GM23338 (cell line): ENCODE data around the gene RRP9. TPM values are rescaled to one million over a fixed set of nuclear protein-coding genes. Genes with fewer than 3 reads are reported as not detected.

Experiments used
- ATAC-seq: fragments of 200-7000 bp; cut with Tn5 transposase; 3 replicates; pipeline ENCODE4 v1.9.1; 2020
- DNase-seq: peaks from one replicate; pipeline ENCODE4 v3.0.0-alpha.2; 2015; ENCODE audit warnings: low spot score
- H2AFZ ChIP-seq: fragments of 200-600 bp; sonication (generic); 2 replicates; pipeline ENCODE4 v1.8.0; 2016; ENCODE audit warnings: antibody characterized with exemption, mild to moderate bottlenecking, moderate library complexity
- H3F3A ChIP-seq: fragments of 200-600 bp; sonication (generic); replicated peaks from 2 replicates; pipeline ENCODE4 v1.8.0; 2017; ENCODE audit warnings: antibody characterized with exemption, mixed run types, low read depth
- H3K27ac ChIP-seq: fragments of 200-600 bp; sonication (generic); 2 replicates; pipeline ENCODE4 v1.6.1; 2016; ENCODE audit warnings: low read depth
- H3K27me3 ChIP-seq: fragments of 200-600 bp; sonication (generic); 2 replicates; pipeline ENCODE4 v1.8.0; 2016; ENCODE audit warnings: mild to moderate bottlenecking, mixed run types, moderate library complexity; ENCODE audit not compliant: insufficient read depth
- H3K36me3 ChIP-seq: fragments of 200-600 bp; sonication (generic); 2 replicates; pipeline ENCODE4 v1.8.0; 2016; ENCODE audit warnings: mild to moderate bottlenecking; ENCODE audit not compliant: insufficient read depth
- H3K4me1 ChIP-seq: fragments of 200-600 bp; sonication (generic); 2 replicates; pipeline ENCODE4 v1.8.0; 2016; ENCODE audit warnings: mild to moderate bottlenecking, moderate library complexity; ENCODE audit not compliant: insufficient read depth
- H3K4me2 ChIP-seq: fragments of 200-600 bp; sonication (generic); 2 replicates; pipeline ENCODE4 v1.7.1; 2017; ENCODE audit warnings: mixed run types
- H3K4me3 ChIP-seq: fragments of 200-600 bp; sonication (generic); 2 replicates; pipeline ENCODE4 v1.6.1; 2016; ENCODE audit warnings: mixed run types
- H3K79me2 ChIP-seq: fragments of 200-600 bp; sonication (generic); replicated peaks from 2 replicates; pipeline ENCODE4 v1.8.0; 2017; ENCODE audit warnings: mild to moderate bottlenecking; ENCODE audit not compliant: insufficient read depth
- H3K9me2 ChIP-seq: fragments of 200-600 bp; sonication (generic); 2 replicates; pipeline ENCODE4 v1.8.0; 2017; ENCODE audit not compliant: insufficient read depth
- H4K20me1 ChIP-seq: fragments of 200-600 bp; sonication (generic); replicated peaks from 2 replicates; pipeline ENCODE4 v1.8.0; 2017; ENCODE audit warnings: mild to moderate bottlenecking; ENCODE audit not compliant: insufficient read depth
- H3K27ac Mint-ChIP-seq: 2 replicates; pipeline ENCODE4 v1.8.0; 2020; ENCODE audit warnings: inconsistent platforms, mild to moderate bottlenecking, moderate library complexity, mixed read lengths
- H3K27me3 Mint-ChIP-seq: 3 replicates; pipeline ENCODE4 v1.8.0; 2022; ENCODE audit warnings: low read depth, mild to moderate bottlenecking, moderate library complexity, mixed read lengths, inconsistent platforms; ENCODE audit not compliant: insufficient read depth, poor library complexity
- H3K36me3 Mint-ChIP-seq: 3 replicates; pipeline ENCODE4 v1.8.0; 2021; ENCODE audit warnings: low read depth, mild to moderate bottlenecking, inconsistent platforms, moderate library complexity, mixed read lengths
- H3K4me1 Mint-ChIP-seq: 3 replicates; pipeline ENCODE4 v1.8.0; 2020; ENCODE audit warnings: mild to moderate bottlenecking, inconsistent platforms, mixed read lengths
- H3K4me3 Mint-ChIP-seq: 3 replicates; pipeline ENCODE4 v1.8.0; 2021; ENCODE audit warnings: moderate library complexity, mild to moderate bottlenecking, inconsistent platforms, mixed read lengths
- H3K9me3 Mint-ChIP-seq: 3 replicates; pipeline ENCODE4 v1.8.0; 2020; ENCODE audit warnings: moderate library complexity, mild to moderate bottlenecking, inconsistent platforms, mixed read lengths
- CREB1 ChIP-seq: fragments of 250-450 bp; sonication (Bioruptor Pico); IDR thresholded peaks from 2 replicates; pipeline ENCODE4 v1.5.0; 2020; ENCODE audit warnings: low read depth, mild to moderate bottlenecking, moderate library complexity
- JUNB ChIP-seq: IDR thresholded peaks from one replicate; pipeline ENCODE4 v1.6.1; 2016; ENCODE audit warnings: antibody characterized with exemption; ENCODE audit not compliant: unreplicated experiment
- NANOG ChIP-seq: IDR thresholded peaks from 2 replicates; pipeline ENCODE4 v1.6.1; 2016; ENCODE audit warnings: antibody characterized with exemption, borderline replicate concordance
- polyA plus RNA-seq: library from polyadenylated mRNA; unstranded; fragments of >200 nt; fragmentation: Nextera tagmentation; extraction: Ambion mirVana; gene quantifications from 2 replicates; pipeline ENCODE4 v1.2.1, GENCODE V29; 2016
- total RNA-seq: library from RNA; depleted of rRNA; stranded (reverse); fragments of >200 nt; shearing (Covaris generic); gene quantifications from 2 replicates; pipeline ENCODE4 v1.2.3, GENCODE V29; 2014
- TF ChIP-seq, protein P1 (sequence below): fragments of 250-450 bp; sonication (Bioruptor Pico); IDR thresholded peaks from 2 replicates; pipeline ENCODE4 v1.5.0; 2020; ENCODE audit warnings: mild to moderate bottlenecking, moderate library complexity
- TF ChIP-seq, protein P2 (sequence below): IDR thresholded peaks from one replicate; pipeline ENCODE4 v1.6.1; 2018; ENCODE audit warnings: antibody characterized with exemption; ENCODE audit not compliant: unreplicated experiment

The RRP9 gene
- total and polyA plus RNA-seq, 2 experiments from 2014 or later: 62.4 to 68.1 TPM

DNA sequence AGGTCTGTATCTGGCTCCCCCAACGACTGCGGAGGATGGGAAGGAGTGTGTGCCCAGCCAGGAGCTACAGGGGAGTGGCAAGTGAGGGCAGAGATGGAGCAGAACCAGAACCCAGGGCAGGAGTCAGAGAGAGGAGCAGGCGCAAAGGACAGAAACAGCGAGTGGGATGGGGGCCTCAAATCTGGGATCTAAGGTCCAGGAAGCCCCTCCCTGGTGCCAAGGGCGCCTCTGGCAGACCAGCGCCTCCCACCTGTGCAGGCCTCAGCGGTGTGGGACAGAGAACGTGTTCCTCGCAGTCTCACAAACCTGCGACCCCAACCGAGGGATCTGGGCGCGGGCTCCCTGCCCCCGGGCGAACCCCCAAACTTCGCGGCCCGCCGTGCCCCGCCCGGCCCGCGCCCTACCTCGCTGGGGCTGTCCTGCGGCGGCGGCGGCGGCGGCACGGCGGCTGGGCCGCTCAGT is 25.2 kb upstream of the RRP9 start (continued):
- TF ChIP-seq, protein P1, sequence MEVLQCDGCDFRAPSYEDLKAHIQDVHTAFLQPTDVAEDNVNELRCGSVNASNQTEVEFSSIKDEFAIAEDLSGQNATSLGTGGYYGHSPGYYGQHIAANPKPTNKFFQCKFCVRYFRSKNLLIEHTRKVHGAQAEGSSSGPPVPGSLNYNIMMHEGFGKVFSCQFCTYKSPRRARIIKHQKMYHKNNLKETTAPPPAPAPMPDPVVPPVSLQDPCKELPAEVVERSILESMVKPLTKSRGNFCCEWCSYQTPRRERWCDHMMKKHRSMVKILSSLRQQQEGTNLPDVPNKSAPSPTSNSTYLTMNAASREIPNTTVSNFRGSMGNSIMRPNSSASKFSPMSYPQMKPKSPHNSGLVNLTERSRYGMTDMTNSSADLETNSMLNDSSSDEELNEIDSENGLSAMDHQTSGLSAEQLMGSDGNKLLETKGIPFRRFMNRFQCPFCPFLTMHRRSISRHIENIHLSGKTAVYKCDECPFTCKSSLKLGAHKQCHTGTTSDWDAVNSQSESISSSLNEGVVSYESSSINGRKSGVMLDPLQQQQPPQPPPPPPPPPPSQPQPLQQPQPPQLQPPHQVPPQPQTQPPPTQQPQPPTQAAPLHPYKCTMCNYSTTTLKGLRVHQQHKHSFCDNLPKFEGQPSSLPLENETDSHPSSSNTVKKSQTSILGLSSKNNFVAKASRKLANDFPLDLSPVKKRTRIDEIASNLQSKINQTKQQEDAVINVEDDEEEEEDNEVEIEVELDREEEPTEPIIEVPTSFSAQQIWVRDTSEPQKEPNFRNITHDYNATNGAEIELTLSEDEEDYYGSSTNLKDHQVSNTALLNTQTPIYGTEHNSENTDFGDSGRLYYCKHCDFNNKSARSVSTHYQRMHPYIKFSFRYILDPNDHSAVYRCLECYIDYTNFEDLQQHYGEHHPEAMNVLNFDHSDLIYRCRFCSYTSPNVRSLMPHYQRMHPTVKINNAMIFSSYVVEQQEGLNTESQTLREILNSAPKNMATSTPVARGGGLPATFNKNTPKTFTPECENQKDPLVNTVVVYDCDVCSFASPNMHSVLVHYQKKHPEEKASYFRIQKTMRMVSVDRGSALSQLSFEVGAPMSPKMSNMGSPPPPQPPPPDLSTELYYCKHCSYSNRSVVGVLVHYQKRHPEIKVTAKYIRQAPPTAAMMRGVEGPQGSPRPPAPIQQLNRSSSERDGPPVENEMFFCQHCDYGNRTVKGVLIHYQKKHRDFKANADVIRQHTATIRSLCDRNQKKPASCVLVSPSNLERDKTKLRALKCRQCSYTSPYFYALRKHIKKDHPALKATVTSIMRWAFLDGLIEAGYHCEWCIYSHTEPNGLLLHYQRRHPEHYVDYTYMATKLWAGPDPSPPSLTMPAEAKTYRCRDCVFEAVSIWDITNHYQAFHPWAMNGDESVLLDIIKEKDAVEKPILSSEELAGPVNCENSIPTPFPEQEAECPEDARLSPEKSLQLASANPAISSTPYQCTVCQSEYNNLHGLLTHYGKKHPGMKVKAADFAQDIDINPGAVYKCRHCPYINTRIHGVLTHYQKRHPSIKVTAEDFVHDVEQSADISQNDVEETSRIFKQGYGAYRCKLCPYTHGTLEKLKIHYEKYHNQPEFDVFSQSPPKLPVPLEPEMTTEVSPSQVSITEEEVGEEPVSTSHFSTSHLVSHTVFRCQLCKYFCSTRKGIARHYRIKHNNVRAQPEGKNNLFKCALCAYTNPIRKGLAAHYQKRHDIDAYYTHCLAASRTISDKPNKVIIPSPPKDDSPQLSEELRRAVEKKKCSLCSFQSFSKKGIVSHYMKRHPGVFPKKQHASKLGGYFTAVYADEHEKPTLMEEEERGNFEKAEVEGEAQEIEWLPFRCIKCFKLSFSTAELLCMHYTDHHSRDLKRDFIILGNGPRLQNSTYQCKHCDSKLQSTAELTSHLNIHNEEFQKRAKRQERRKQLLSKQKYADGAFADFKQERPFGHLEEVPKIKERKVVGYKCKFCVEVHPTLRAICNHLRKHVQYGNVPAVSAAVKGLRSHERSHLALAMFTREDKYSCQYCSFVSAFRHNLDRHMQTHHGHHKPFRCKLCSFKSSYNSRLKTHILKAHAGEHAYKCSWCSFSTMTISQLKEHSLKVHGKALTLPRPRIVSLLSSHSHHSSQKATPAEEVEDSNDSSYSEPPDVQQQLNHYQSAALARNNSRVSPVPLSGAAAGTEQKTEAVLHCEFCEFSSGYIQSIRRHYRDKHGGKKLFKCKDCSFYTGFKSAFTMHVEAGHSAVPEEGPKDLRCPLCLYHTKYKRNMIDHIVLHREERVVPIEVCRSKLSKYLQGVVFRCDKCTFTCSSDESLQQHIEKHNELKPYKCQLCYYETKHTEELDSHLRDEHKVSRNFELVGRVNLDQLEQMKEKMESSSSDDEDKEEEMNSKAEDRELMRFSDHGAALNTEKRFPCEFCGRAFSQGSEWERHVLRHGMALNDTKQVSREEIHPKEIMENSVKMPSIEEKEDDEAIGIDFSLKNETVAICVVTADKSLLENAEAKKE (CRISPR knock-in tag): no peak
- TF ChIP-seq JUNB (no peak), NANOG (no peak), CREB1 (CRISPR knock-in tag) (no peak)

DNA sequence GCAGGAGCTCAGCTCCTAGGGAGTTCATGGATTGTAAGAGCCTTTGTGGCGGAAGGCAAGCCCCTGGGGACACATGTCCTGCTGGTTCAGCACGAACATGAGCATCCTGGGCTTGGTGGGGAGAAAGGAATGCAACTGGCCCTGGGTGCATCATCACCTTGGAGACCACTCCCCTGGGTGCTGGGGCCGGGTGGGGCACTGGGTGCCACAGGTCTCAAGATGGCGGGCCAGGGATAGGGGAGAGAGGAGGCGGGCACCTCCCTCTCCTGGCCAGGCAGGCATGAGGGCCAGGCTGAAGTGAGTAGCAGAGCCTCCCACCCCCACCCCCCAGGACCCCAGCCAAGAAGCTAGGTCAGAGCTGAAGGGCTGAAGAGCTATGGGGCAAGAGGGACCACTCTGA is 24.8 kb upstream of the RRP9 start:
- Mint-ChIP-seq H3K4me3 (peak overlapping the region; percentile 79), H3K36me3 (peaks cover 7% of the 10 kb centered on the region; the same call in 2 of the 3 replicates), H3K4me1 (peaks cover 59% of the 10 kb centered on the region), H3K27me3 (peaks cover 29% of the 10 kb centered on the region), H3K9me3 (no peaks in the 10 kb centered on the region; the same call in 2 of the 3 replicates), H3K27ac (no peak overlapping the region)
- DNase-seq (no peak), ATAC-seq (no peak)
- H4K20me1 ChIP-seq: no peaks in the 10 kb centered on the region
- peak overlapping the region; percentile 62 for H3K4me3 ChIP-seq
- H2AFZ ChIP-seq: no peak overlapping the region
- no peak overlapping the region for H3K27ac ChIP-seq
- peaks cover 13% of the 10 kb centered on the region; the same call in 1 of the 2 replicates for H3F3A ChIP-seq
- H3K9me2 ChIP-seq: no peaks in the 10 kb centered on the region
- H3K4me1 ChIP-seq: peaks cover 37% of the 10 kb centered on the region
- H3K4me2 ChIP-seq: peak overlapping the region; percentile 85
- peaks cover 9% of the 10 kb centered on the region; the same call in 1 of the 2 replicates for H3K27me3 ChIP-seq
- no peaks in the 10 kb centered on the region for H3K36me3 ChIP-seq
- no peaks in the 10 kb centered on the region for H3K79me2 ChIP-seq
- TF ChIP-seq, protein P2, sequence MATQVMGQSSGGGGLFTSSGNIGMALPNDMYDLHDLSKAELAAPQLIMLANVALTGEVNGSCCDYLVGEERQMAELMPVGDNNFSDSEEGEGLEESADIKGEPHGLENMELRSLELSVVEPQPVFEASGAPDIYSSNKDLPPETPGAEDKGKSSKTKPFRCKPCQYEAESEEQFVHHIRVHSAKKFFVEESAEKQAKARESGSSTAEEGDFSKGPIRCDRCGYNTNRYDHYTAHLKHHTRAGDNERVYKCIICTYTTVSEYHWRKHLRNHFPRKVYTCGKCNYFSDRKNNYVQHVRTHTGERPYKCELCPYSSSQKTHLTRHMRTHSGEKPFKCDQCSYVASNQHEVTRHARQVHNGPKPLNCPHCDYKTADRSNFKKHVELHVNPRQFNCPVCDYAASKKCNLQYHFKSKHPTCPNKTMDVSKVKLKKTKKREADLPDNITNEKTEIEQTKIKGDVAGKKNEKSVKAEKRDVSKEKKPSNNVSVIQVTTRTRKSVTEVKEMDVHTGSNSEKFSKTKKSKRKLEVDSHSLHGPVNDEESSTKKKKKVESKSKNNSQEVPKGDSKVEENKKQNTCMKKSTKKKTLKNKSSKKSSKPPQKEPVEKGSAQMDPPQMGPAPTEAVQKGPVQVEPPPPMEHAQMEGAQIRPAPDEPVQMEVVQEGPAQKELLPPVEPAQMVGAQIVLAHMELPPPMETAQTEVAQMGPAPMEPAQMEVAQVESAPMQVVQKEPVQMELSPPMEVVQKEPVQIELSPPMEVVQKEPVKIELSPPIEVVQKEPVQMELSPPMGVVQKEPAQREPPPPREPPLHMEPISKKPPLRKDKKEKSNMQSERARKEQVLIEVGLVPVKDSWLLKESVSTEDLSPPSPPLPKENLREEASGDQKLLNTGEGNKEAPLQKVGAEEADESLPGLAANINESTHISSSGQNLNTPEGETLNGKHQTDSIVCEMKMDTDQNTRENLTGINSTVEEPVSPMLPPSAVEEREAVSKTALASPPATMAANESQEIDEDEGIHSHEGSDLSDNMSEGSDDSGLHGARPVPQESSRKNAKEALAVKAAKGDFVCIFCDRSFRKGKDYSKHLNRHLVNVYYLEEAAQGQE: no peak
- TF ChIP-seq, protein P1 (CRISPR knock-in tag): no peak
- TF ChIP-seq JUNB: no peak
